GM19438 (cell line): ENCODE measurements around the gene SEBOX.
A peak's percentile ranks its signal among the peaks of the same experiment; 100 is the strongest.
"Not testable (repeated sequence)": the region's sequence is repeated elsewhere in the genome, so short reads cannot be mapped to it uniquely, and the experiment has no call there.

Experiments
- ATAC-seq: cut with Tn5 transposase; IDR thresholded peaks from one replicate; pipeline ENCODE4 v1.9.1; 2021; ENCODE audit warnings: low read depth; ENCODE audit not compliant: unreplicated experiment

Gene SEBOX

GRCh38 chr17:28342313-28342712 is 22.7 kb downstream of the SEBOX start:
- no peak for ATAC-seq

GRCh38 chr17:28341516-28341915 is 23.5 kb downstream of the SEBOX start:
- no peak for ATAC-seq

- ATAC-seq: no peak
Measured at GRCh38 chr17:28340374-28340773, 24.6 kb downstream of the SEBOX start.

GRCh38 chr17:28339431-28339830 is 25.6 kb downstream of the SEBOX start:
- ATAC-seq: no peak

GRCh38 chr17:28338769-28339212 is 26.2 kb downstream of the SEBOX start:
- not testable (repeated sequence) for ATAC-seq

GRCh38 chr17:28338056-28338768 is 26.8 kb downstream of the SEBOX start:
- no peak for ATAC-seq

- no peak for ATAC-seq
Measured at GRCh38 chr17:28335959-28336871, 28.8 kb downstream of the SEBOX start.

GRCh38 chr17:28335201-28335958 is 29.6 kb downstream of the SEBOX start, which contains the start of the genes IFT20 and TNFAIP1:
Gene IFT20 (minus strand): TSS chr17:28335472. CDS start chr17:28331985, 3,487 bp downstream.
Gene TNFAIP1 (plus strand): TSS chr17:28335761. CDS start chr17:28339522, 3,761 bp downstream.
- ATAC-seq: peak; percentile 93

GRCh38 chr17:28334666-28335200 is 30.3 kb downstream of the SEBOX start:
- ATAC-seq: no peak

GRCh38 chr17:28334171-28334570 is 30.8 kb downstream of the SEBOX start:
- no peak for ATAC-seq

- no peak for ATAC-seq
Measured at GRCh38 chr17:28333083-28333746, 31.8 kb downstream of the SEBOX start.

- no peak for ATAC-seq
Measured at GRCh38 chr17:28331891-28332420, 33.0 kb downstream of the SEBOX start.

GRCh38 chr17:28330671-28331070 is 34.3 kb downstream of the SEBOX start:
- no peak for ATAC-seq

- ATAC-seq: no peak
Measured at GRCh38 chr17:28328325-28328724, 36.7 kb downstream of the SEBOX start.

GRCh38 chr17:28327709-28328108 is 37.3 kb downstream of the SEBOX start:
- no peak for ATAC-seq

- no peak for ATAC-seq
Measured at GRCh38 chr17:28327031-28327607, 37.9 kb downstream of the SEBOX start.

- ATAC-seq: no peak
Measured at GRCh38 chr17:28326114-28326513, 38.9 kb downstream of the SEBOX start.

GRCh38 chr17:28325211-28325610 is 39.8 kb downstream of the SEBOX start:
- no peak for ATAC-seq

- ATAC-seq: no peak
Measured at GRCh38 chr17:28324781-28325180, 40.2 kb downstream of the SEBOX start.
